IMR-90 (cell line): ENCODE measurements around the gene TNS2. TPM values are rescaled to one million over a fixed set of nuclear protein-coding genes. Genes with fewer than 3 reads are reported as not detected.
A peak's percentile ranks its signal among the peaks of the same experiment; 100 is the strongest.

ENCODE experiments used
- ATAC-seq: fragments of 200-7000 bp; cut with Tn5 transposase; 2 replicates; pipeline ENCODE4 v1.9.1; 2020; ENCODE audit warnings: low read depth, mild to moderate bottlenecking, moderate library complexity
- BruUV-seq: library from RNA; stranded (reverse); fragments of 400-500 nt; replicated peaks from 2 replicates; lab custom pipeline; 2021; lab: Mats Ljungman, UMichigan
- CTCF ChIA-PET: fragments of 300-600 bp; formaldehyde crosslinking; extraction: SDS; loops from one replicate; lab custom pipeline; 2021; ENCODE audit warnings: antibody characterized with exemption; lab: Yijun Ruan, JAX
- POLR2A ChIA-PET: fragments of 300-600 bp; sonication (Branson Sonifier 250); formaldehyde crosslinking; loops from one replicate; lab custom pipeline; 2022; ENCODE audit warnings: antibody characterized with exemption; ENCODE audit not compliant: unreplicated experiment; lab: Charles Lee
- DNase-seq: peaks from one replicate; pipeline ENCODE4 v3.0.0; 2013
- H2AFZ ChIP-seq: replicated peaks from 2 replicates; pipeline ENCODE3; 2013; ENCODE audit warnings: low read length, mild to moderate bottlenecking; ENCODE audit not compliant: poor library complexity
- H2AK5ac ChIP-seq: 2 replicates; pipeline ENCODE4 v1.6.1; 2013; ENCODE audit warnings: low read depth, low read length, inconsistent platforms
- H2AK9ac ChIP-seq: replicated peaks from 2 replicates; pipeline ENCODE3; 2013; ENCODE audit warnings: mild to moderate bottlenecking, low read depth, low read length, moderate library complexity; ENCODE audit not compliant: poor library complexity
- H2BK120ac ChIP-seq: 2 replicates; pipeline ENCODE4 v1.6.1; 2013; ENCODE audit warnings: low read depth, low read length, inconsistent platforms
- H2BK15ac ChIP-seq: 3 replicates; pipeline ENCODE4 v1.6.1; 2013; ENCODE audit warnings: low read depth, low read length, inconsistent platforms
- H2BK20ac ChIP-seq: 2 replicates; pipeline ENCODE4 v1.6.1; 2013; ENCODE audit warnings: low read depth, mild to moderate bottlenecking, inconsistent platforms, low read length, moderate library complexity
- H2BK5ac ChIP-seq: 2 replicates; pipeline ENCODE4 v1.6.1; 2013; ENCODE audit warnings: mild to moderate bottlenecking, low read depth, low read length, inconsistent platforms; ENCODE audit not compliant: poor library complexity, severe bottlenecking
- H3K14ac ChIP-seq: replicated peaks from 2 replicates; pipeline ENCODE4 v1.6.1; 2013; ENCODE audit warnings: low read depth, low read length, inconsistent platforms
- H3K18ac ChIP-seq: 2 replicates; pipeline ENCODE4 v1.6.1; 2013; ENCODE audit warnings: low read depth, low read length, control low read depth
- H3K23ac ChIP-seq: 2 replicates; pipeline ENCODE4 v1.6.1; 2013; ENCODE audit warnings: low read depth, low read length, inconsistent platforms
- H3K27ac ChIP-seq: 2 replicates; pipeline ENCODE4 v1.5.1; 2013; ENCODE audit warnings: mild to moderate bottlenecking, control low read depth, low read length; ENCODE audit not compliant: insufficient read depth
- H3K27me3 ChIP-seq: 2 replicates; pipeline ENCODE4 v1.6.1; 2013; ENCODE audit warnings: low read length; ENCODE audit not compliant: control insufficient read depth, insufficient read depth
- H3K36me3 ChIP-seq: 2 replicates; pipeline ENCODE4 v1.6.1; 2013; ENCODE audit warnings: low read length, mixed read lengths; ENCODE audit not compliant: control insufficient read depth, insufficient read depth
- H3K4ac ChIP-seq: 2 replicates; pipeline ENCODE4 v1.6.1; 2013; ENCODE audit warnings: low read depth, low read length, inconsistent platforms
- H3K4me1 ChIP-seq: 2 replicates; pipeline ENCODE4 v1.6.1; 2013; ENCODE audit warnings: low read length, mixed read lengths; ENCODE audit not compliant: control insufficient read depth, insufficient read depth
- H3K4me2 ChIP-seq: 2 replicates; pipeline ENCODE4 v1.6.1; 2013; ENCODE audit warnings: low read depth, mild to moderate bottlenecking, control low read depth, low read length, moderate library complexity
- H3K4me3 ChIP-seq: 2 replicates; pipeline ENCODE4 v1.5.1; 2013; ENCODE audit warnings: low read depth, mild to moderate bottlenecking, control low read depth, low read length, moderate library complexity; ENCODE audit not compliant: insufficient read depth
- H3K56ac ChIP-seq: 2 replicates; pipeline ENCODE4 v1.6.1; 2013; ENCODE audit warnings: low read length, inconsistent platforms; ENCODE audit not compliant: insufficient read depth; ENCODE audit errors: extremely low read depth
- H3K79me1 ChIP-seq, 2 experiments: 2 replicates each; pipeline ENCODE4 v1.6.1; 2013; ENCODE audit warnings: low read length in 2 of 2, inconsistent platforms in 1 of 2, low read depth in 1 of 2
- H3K9ac ChIP-seq: 2 replicates; pipeline ENCODE4 v1.6.1; 2013; ENCODE audit warnings: low read depth, low read length, control low read depth
- H3K9me1 ChIP-seq: 2 replicates; pipeline ENCODE4 v1.6.1; 2013; ENCODE audit warnings: low read length, inconsistent platforms; ENCODE audit not compliant: insufficient read depth
- H3K9me3 ChIP-seq: 2 replicates; pipeline ENCODE4 v1.6.1; 2013; ENCODE audit warnings: low read length; ENCODE audit not compliant: control insufficient read depth, insufficient read depth
- H4K20me1 ChIP-seq: 2 replicates; pipeline ENCODE4 v1.6.1; 2013; ENCODE audit warnings: low read length, inconsistent platforms; ENCODE audit not compliant: insufficient read depth
- H4K5ac ChIP-seq: 2 replicates; pipeline ENCODE4 v1.6.1; 2013; ENCODE audit warnings: mild to moderate bottlenecking, low read depth, low read length, control low read depth
- H4K8ac ChIP-seq, 2 experiments: 2 replicates each; pipeline ENCODE4 v1.6.1; 2013; ENCODE audit warnings: low read depth in 2 of 2, low read length in 2 of 2, control low read depth in 1 of 2, inconsistent platforms in 1 of 2
- H4K91ac ChIP-seq: 2 replicates; pipeline ENCODE4 v1.6.1; 2013; ENCODE audit warnings: low read depth, low read length, inconsistent platforms; ENCODE audit not compliant: insufficient read depth
- CEBPB ChIP-seq: IDR thresholded peaks from 2 replicates; pipeline ENCODE4 v1.6.1; 2012; ENCODE audit warnings: low read depth, low read length, improper control_type of control experiment
- MAZ ChIP-seq: IDR thresholded peaks from 2 replicates; pipeline ENCODE4 v1.6.1; 2012; ENCODE audit warnings: low read depth, mild to moderate bottlenecking, low read length, improper control_type of control experiment, moderate library complexity, borderline replicate concordance
- RAD21 ChIP-seq: IDR thresholded peaks from 2 replicates; pipeline ENCODE4 v1.6.1; 2012; ENCODE audit warnings: low read length, improper control_type of control experiment
- SMC3 ChIP-seq: fragments of 150-350 bp; IDR thresholded peaks from 2 replicates; pipeline ENCODE4 v1.6.1; 2016; ENCODE audit warnings: low read depth, mild to moderate bottlenecking, antibody characterized with exemption, low read length, moderate library complexity
- WGBS, 2 experiments: methylation state at CpG; one replicate each; pipeline versions ENCODE4 v1.1.5 to v1.1.7; 2013; ENCODE audit warnings: missing lambda C conversion rate in 2 of 2; ENCODE audit not compliant: insufficient read length in 1 of 2; ENCODE audit errors: extremely low coverage in 2 of 2; 5-methylcytosine and 5-hydroxymethylcytosine counted together
- dilution Hi-C: fragments of 300-500 bp; cut with HindIII; formaldehyde crosslinking; loops from one replicate; pipeline ENCODE4 v1.14.3; 2018; ENCODE audit warnings: low sequenced_read_pairs; ENCODE audit not compliant: unreplicated experiment
- in situ Hi-C: fragments of 300-500 bp; cut with MboI; formaldehyde crosslinking; loops from 3 replicates; pipeline ENCODE4 v1.14.3; 2019; ENCODE audit warnings: low sequenced_read_pairs, inconsistent platforms, mixed read lengths
- intact Hi-C: fragments of 100-400 bp; cut with micrococcal nuclease; formaldehyde crosslinking; loops from 2 replicates; pipeline ENCODE4 v1.10.0; 2022
- polyA plus RNA-seq, 3 experiments: library from polyadenylated mRNA; depleted of rRNA; stranded (reverse); fragments of >200 nt; gene quantifications; 2 replicates each; pipeline ENCODE4 v1.2.3, GENCODE V29; 2012; ENCODE audit warnings: low replicate concordance in 1 of 3
- total RNA-seq: library from RNA; depleted of rRNA; stranded (reverse); fragments of >200 nt; gene quantifications from 2 replicates; pipeline ENCODE4 v1.2.3, GENCODE V29; 2012
- TF ChIP-seq, protein P1 (sequence below): conservative IDR thresholded peaks from 2 replicates; pipeline ENCODE4 v1.5.1; 2012; ENCODE audit warnings: mild to moderate bottlenecking, low read depth, low read length, improper control_type of control experiment

The TNS2 gene
- total and polyA plus RNA-seq, 2 of the 4 experiments (the other 2 are of a cell fraction): 10.4 to 67.2 TPM

DNA sequence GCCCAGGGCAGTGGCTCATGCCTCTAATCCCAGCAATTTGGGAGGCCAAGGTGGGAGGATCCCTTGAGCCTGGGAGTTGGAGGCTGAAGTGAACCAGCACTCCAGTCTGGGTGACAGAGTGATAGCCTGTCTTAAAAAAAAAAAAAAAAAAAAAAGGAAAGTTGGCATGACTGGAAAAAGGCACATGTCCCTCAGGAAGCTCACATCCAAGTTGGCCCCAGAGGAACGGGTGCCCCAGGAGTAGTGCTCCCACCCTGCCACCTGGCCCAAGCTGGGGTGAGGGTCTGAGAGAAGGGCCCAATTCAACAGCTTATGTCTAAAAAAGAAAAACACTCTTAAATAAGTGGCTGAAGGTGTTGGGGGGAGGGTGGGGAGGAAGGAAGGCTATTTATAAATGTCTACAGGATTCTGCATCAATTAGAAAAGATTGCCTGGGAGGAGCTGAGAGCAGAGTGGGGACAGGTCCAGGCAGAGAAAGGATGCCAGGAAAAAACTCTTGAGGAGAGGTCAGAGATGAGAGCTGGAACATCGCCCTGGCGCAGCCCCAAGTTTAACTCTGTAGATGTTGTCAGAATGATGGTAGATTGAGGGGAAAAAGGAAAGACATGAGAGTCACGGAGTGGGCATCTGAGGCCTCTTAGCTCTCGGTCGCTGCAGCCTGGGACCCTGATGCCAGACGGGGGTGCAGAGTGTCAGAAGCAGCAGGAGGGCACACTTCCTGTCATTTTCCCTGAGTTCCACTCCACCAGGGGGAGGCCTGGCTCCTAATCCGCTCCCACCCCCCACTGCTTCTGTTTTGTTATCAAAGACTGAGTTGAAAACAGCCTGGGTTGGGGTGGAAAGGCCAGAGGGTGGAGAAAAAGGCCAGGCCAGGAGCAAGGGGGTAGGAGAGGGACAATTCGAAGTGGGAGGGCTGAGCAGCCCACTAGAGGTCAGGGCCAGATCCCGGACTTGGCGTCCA is 22.0 kb downstream of the TNS2 start:
- Histone ChIP-seq H3K4me1 (peaks cover 23% of the 10 kb centered on the region), H3K27me3 (no peaks in the 10 kb centered on the region), H2AK5ac (peak overlapping the region; percentile 57), H2BK20ac (peak overlapping the region; percentile 18; the same call in 1 of the 2 replicates), H4K5ac (peak overlapping the region; percentile 37; the same call in 1 of the 2 replicates), H3K23ac (no peak overlapping the region), H3K4me3 (no peak overlapping the region), H4K20me1 (no peaks in the 10 kb centered on the region), H3K9me1 (peaks cover 10% of the 10 kb centered on the region), H2AK9ac (peak overlapping the region; percentile 18), H3K9me3 (no peaks in the 10 kb centered on the region), H3K56ac (no peak overlapping the region), H3K18ac (no peak overlapping the region; the same call in 1 of the 2 replicates), H3K4me2 (no peak overlapping the region; the same call in 1 of the 2 replicates), H4K91ac (peak overlapping the region; percentile 35; the same call in 1 of the 2 replicates), H2BK5ac (no peak overlapping the region), H3K4ac (peak overlapping the region; percentile 68), H3K9ac (peak overlapping the region; percentile 15; the same call in 1 of the 2 replicates), H2BK120ac (peak overlapping the region; percentile 41), H4K8ac (peak overlapping the region; percentile 6 to 61; a peak in 3 of 4 replicates), H3K36me3 (peaks cover 32% of the 10 kb centered on the region), H3K79me1 (peaks cover 23 to 62% of the 10 kb centered on the region in 2 experiments; a peak in 3 of 4 replicates), H3K27ac (peak overlapping the region; percentile 46), H3K14ac (peak overlapping the region; percentile 20; the same call in 1 of the 2 replicates), H2BK15ac (no peak overlapping the region; the same call in 2 of the 3 replicates), H2AFZ (peak overlapping the region; percentile 57)
- WGBS, 2 experiments: 74% methylated on average over 2 of the region's 11 CpGs; no CpG with 5 or more reads in 1 of the 2 experiments
- no TSS peak for BruUV-seq
- DNase-seq (peak; percentile 33), ATAC-seq (peak; percentile 12)
- TF ChIP-seq, protein P1, sequence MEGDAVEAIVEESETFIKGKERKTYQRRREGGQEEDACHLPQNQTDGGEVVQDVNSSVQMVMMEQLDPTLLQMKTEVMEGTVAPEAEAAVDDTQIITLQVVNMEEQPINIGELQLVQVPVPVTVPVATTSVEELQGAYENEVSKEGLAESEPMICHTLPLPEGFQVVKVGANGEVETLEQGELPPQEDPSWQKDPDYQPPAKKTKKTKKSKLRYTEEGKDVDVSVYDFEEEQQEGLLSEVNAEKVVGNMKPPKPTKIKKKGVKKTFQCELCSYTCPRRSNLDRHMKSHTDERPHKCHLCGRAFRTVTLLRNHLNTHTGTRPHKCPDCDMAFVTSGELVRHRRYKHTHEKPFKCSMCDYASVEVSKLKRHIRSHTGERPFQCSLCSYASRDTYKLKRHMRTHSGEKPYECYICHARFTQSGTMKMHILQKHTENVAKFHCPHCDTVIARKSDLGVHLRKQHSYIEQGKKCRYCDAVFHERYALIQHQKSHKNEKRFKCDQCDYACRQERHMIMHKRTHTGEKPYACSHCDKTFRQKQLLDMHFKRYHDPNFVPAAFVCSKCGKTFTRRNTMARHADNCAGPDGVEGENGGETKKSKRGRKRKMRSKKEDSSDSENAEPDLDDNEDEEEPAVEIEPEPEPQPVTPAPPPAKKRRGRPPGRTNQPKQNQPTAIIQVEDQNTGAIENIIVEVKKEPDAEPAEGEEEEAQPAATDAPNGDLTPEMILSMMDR: peak; percentile 34
- TF ChIP-seq MAZ (no peak), RAD21 (peak; percentile 35), CEBPB (no peak), SMC3 (peak; percentile 23; the same call in 1 of the 2 replicates)
- intact Hi-C loops (no loop called here), in situ Hi-C loops (no loop called here), dilution Hi-C loops (no loop called here)
- ChIA-PET POLR2A (interaction anchor here (1.1 kb wide), 1 partner anchor 9 kb away, joined by 3 read pairs; no protein-coding TSS in a partner anchor), CTCF (interaction anchor here (1.2 kb wide), 1 partner anchor 27 kb away, joined by 5 read pairs; no protein-coding TSS in a partner anchor)
